HL-60 (cell line): ENCODE measurements around the gene AP1B1.
A peak's percentile ranks its signal among the peaks of the same experiment; 100 is the strongest.
"Not testable (repeated sequence)": the region's sequence is repeated elsewhere in the genome, so short reads cannot be mapped to it uniquely, and the experiment has no call there.

Source experiments
- DNase-seq, 2 experiments: peaks; one replicate each; pipeline ENCODE4 v3.0.0-alpha.2; 2010 to 2020; ENCODE audit warnings: low read depth in 1 of 2, low spot score in 1 of 2
- H3K27ac ChIP-seq: fragments of 250-450 bp; sonication (Bioruptor Pico); replicated peaks from 2 replicates; pipeline ENCODE4 v1.5.1; 2020; ENCODE audit warnings: mild to moderate bottlenecking, moderate library complexity
- H3K27me3 ChIP-seq: fragments of 250-450 bp; sonication (Bioruptor Pico); 2 replicates; pipeline ENCODE4 v1.5.1; 2021; ENCODE audit warnings: mild to moderate bottlenecking, moderate library complexity; ENCODE audit not compliant: insufficient read depth, poor library complexity, severe bottlenecking
- H3K4me3 ChIP-seq: replicated peaks from 2 replicates; pipeline ENCODE4 v1.5.1; 2011; ENCODE audit warnings: mild to moderate bottlenecking, control low read depth, low read length; ENCODE audit not compliant: insufficient read depth
- GABPA ChIP-seq: IDR thresholded peaks from 2 replicates; pipeline ENCODE4 v1.6.1; 2012; ENCODE audit warnings: low read depth
- POLR2AphosphoS5 ChIP-seq: IDR thresholded peaks from 2 replicates; pipeline ENCODE4 v1.6.1; 2012; ENCODE audit warnings: low read depth
- SPI1 ChIP-seq: IDR thresholded peaks from 2 replicates; pipeline ENCODE4 v1.6.1; 2012; ENCODE audit warnings: low read depth, mild to moderate bottlenecking, borderline replicate concordance
- TF ChIP-seq, protein P1 (sequence below): IDR thresholded peaks from 2 replicates; pipeline ENCODE4 v1.6.1; 2012; ENCODE audit warnings: low read depth; ENCODE audit not compliant: insufficient replicate concordance
- TF ChIP-seq, protein P2 (sequence below): IDR thresholded peaks from one replicate; pipeline ENCODE4 v1.5.1; 2011; ENCODE audit warnings: low read length, control low read depth, inconsistent platforms; ENCODE audit not compliant: insufficient read depth

AP1B1 gene

GRCh38 chr22:29401538-29401937, 13.2 kb upstream of the AP1B1 start:
- H3K4me3 ChIP-seq, H3K27ac ChIP-seq, H3K27me3 ChIP-seq, DNase-seq: not testable (repeated sequence)
- peak; percentile 72; the same call in 1 of the 2 replicates for TF ChIP-seq SPI1

DNA sequence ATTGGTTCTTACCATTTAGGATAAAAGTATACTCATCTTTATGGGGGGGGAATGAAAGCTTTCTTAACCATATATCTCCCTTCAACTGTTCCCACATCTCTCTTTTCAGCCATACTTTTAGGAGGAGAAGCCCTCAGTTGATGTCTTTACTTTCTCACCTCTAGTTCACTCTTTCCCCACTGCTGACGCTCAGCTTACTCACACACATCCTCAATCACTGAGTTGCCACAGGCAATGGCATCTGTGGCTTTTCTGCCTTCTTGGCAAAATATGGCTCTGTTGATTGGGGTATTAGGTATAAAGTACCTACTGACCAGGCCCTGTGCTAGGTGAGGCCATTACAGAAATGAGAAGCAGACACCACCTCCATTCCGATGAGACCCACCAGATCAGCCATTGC, 12.2 kb upstream of the AP1B1 start:
- TF ChIP-seq, protein P1, sequence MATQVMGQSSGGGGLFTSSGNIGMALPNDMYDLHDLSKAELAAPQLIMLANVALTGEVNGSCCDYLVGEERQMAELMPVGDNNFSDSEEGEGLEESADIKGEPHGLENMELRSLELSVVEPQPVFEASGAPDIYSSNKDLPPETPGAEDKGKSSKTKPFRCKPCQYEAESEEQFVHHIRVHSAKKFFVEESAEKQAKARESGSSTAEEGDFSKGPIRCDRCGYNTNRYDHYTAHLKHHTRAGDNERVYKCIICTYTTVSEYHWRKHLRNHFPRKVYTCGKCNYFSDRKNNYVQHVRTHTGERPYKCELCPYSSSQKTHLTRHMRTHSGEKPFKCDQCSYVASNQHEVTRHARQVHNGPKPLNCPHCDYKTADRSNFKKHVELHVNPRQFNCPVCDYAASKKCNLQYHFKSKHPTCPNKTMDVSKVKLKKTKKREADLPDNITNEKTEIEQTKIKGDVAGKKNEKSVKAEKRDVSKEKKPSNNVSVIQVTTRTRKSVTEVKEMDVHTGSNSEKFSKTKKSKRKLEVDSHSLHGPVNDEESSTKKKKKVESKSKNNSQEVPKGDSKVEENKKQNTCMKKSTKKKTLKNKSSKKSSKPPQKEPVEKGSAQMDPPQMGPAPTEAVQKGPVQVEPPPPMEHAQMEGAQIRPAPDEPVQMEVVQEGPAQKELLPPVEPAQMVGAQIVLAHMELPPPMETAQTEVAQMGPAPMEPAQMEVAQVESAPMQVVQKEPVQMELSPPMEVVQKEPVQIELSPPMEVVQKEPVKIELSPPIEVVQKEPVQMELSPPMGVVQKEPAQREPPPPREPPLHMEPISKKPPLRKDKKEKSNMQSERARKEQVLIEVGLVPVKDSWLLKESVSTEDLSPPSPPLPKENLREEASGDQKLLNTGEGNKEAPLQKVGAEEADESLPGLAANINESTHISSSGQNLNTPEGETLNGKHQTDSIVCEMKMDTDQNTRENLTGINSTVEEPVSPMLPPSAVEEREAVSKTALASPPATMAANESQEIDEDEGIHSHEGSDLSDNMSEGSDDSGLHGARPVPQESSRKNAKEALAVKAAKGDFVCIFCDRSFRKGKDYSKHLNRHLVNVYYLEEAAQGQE: no peak
- TF ChIP-seq GABPA: no peak
- DNase-seq: no peak
- H3K27ac ChIP-seq: no peak overlapping the region
- peaks cover 1% of the 10 kb centered on the region for H3K27me3 ChIP-seq
- no peak overlapping the region for H3K4me3 ChIP-seq

GRCh38 chr22:29397791-29398190, 9.4 kb upstream of the AP1B1 start:
- Histone ChIP-seq H3K27ac (no peak overlapping the region), H3K27me3 (no peaks in the 10 kb centered on the region), H3K4me3 (no peak overlapping the region)
- TF ChIP-seq, protein P1: no peak
- TF ChIP-seq POLR2AphosphoS5 (no peak), GABPA (no peak), SPI1 (no peak)
- TF ChIP-seq, protein P2, sequence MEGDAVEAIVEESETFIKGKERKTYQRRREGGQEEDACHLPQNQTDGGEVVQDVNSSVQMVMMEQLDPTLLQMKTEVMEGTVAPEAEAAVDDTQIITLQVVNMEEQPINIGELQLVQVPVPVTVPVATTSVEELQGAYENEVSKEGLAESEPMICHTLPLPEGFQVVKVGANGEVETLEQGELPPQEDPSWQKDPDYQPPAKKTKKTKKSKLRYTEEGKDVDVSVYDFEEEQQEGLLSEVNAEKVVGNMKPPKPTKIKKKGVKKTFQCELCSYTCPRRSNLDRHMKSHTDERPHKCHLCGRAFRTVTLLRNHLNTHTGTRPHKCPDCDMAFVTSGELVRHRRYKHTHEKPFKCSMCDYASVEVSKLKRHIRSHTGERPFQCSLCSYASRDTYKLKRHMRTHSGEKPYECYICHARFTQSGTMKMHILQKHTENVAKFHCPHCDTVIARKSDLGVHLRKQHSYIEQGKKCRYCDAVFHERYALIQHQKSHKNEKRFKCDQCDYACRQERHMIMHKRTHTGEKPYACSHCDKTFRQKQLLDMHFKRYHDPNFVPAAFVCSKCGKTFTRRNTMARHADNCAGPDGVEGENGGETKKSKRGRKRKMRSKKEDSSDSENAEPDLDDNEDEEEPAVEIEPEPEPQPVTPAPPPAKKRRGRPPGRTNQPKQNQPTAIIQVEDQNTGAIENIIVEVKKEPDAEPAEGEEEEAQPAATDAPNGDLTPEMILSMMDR: no peak
- DNase-seq: no peak

DNA sequence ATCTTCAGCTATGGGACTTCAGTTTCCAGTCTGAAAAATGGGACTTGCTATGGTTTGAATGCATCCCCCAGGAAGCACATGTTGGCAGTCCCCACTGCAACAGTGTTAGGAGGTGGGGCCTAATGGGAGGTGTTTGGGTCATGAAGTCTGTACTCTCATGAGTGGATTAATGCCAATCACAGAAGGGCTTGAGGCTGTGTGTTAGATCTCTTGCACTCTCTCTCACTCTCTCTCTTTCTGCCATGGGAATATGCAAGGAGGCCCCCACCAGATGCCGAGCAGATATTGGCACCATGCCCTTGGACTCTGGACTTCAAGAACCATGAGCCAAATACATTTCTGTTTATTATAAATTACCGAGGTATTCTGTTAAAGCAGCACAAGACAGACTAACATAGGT, 7.8 kb upstream of the AP1B1 start:
- Histone ChIP-seq H3K27ac (no peak overlapping the region), H3K27me3 (no peaks in the 10 kb centered on the region), H3K4me3 (no peak overlapping the region)
- TF ChIP-seq SPI1 (no peak), GABPA (no peak)
- TF ChIP-seq, protein P2: no peak
- TF ChIP-seq, protein P1: no peak
- DNase-seq: no peak
